ENCODE data around the gene RPF1. TPM values are rescaled to one million over a fixed set of nuclear protein-coding genes. Genes with fewer than 3 reads are reported as not detected.

RPF1 gene, protein sequence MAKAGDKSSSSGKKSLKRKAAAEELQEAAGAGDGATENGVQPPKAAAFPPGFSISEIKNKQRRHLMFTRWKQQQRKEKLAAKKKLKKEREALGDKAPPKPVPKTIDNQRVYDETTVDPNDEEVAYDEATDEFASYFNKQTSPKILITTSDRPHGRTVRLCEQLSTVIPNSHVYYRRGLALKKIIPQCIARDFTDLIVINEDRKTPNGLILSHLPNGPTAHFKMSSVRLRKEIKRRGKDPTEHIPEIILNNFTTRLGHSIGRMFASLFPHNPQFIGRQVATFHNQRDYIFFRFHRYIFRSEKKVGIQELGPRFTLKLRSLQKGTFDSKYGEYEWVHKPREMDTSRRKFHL
- total RNA-seq: 42.2 and 42.9 TPM in 2 replicates

DNA sequence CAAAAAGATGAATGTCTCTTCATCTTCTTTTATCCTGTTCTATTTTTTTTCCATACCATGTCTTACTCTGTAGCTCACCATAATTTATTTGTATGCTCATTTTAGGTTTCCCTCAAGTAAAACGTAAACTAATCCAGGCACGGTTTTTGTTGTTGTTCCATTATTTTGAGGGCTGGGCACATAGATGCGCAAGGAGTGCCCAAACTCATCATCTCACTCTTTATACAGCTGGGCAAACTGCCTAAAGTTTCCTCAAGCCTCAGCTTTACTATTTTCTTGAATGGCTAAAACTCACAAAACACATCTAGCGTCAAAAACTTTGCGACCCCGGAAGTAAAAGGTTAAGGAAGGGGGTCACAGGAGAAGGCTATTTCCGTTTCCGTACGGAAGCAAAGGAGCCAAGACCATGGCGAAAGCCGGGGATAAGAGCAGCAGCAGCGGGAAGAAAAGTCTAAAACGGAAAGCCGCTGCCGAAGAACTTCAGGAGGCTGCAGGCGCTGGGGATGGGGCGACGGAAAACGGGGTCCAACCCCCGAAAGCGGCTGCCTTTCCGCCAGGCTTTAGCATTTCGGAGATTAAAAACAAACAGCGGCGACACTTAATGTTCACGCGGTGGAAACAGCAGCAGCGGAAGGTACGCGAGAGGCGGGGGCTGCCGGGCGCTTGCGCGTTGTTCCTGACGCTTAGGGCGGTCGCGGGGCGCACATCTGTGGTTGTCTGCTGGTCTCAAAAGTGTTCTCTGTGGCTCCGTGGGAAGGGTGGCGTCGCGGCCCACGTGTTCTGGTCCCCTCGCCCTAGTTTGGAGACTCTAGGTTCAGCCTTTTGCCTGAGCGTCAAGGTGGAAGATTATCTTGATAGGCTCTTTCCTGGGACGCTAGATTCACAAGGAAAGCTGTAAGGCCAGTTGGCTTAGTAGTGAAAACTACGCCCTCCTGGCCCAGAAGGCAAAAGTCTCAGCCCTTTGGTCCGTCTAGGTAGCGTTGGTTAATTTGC lies at the start of gene RPF1:
RPF1 (plus strand) TSS at position 391 of the 993 bp plus-strand sequence; CDS start at position 407, 16 bp downstream.

DNA sequence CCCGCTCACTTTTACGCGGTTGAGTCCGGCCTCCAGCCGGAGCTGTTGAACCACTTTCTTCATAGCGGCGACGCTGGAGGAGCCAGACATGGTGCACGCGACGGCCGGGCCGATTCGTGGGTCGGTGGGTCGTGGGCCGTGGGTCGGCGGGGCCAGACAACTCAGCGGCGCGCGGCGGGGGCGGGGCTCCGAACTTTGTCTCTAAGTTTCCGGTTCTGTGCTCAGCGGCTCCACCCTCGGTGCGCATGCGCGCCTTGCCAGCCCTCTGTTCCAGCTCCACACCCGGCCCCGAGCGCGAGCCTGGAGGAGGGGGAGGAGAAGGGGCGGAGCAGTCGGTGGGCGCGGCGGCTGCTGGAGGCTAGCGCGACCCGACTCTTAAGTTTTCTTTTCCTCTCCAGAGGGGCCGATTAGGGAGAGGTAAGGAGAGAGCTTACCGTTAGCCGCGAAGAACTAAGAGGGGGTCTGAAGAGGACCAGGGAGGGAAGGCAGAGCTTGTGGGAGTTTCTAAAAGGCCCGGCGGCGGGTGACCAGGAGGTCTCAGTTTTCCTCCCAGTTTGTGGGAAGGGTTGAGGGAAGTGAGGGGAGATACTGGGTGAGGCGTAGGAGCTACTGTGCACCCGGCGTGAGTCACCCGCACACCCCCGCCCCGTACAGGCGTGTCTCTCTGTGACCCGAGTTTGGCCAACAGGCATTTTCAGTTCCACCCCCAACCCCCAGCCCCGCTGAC lies 27.1 kb downstream of the RPF1 start, which contains the start of the genes GNG5 and SPATA1:
GNG5 (minus strand) TSS at position 580 of the 727 bp plus-strand sequence; CDS start at position 90, 490 bp downstream.
SPATA1 (plus strand) TSS at position 385 of the 727 bp plus-strand sequence. CDS start 9,974 bp downstream, outside the sequence.

Other genes with a start within 250 kb of the RPF1 start
- 1.3 TPM in 1 of 2 replicates, not detected in the other for gene SAMD13, start 177.6 kb upstream of the RPF1 start, total RNA-seq
- gene DNASE2B, start 80.8 kb upstream of the RPF1 start, total RNA-seq: not detected in 2 replicates
- 0.21 and 0.72 TPM in 2 replicates for gene SPATA1, start 27.1 kb downstream of the RPF1 start, total RNA-seq
- gene GNG5, start 27.3 kb downstream of the RPF1 start, total RNA-seq: 10.4 and 10.7 TPM in 2 replicates
- gene CTBS, start 95.2 kb downstream of the RPF1 start, total RNA-seq: 5.5 and 12.1 TPM in 2 replicates
- 10.1 and 16.8 TPM in 2 replicates for gene SSX2IP, start 211.2 kb downstream of the RPF1 start, total RNA-seq

Data from tracheal epithelial cell (primary cell).